D721Med (cell line): ENCODE measurements around the gene SEMG2.

Experiments
- DNase-seq: peaks from one replicate; pipeline ENCODE4 v3.0.0; 2011; ENCODE audit warnings: low spot score; ENCODE audit not compliant: insufficient read length
- FAIRE-seq: peaks from 2 replicates; lab custom pipeline; 2011; peaks lifted over from hg19 to GRCh38; lab: Jason Lieb, UNC
- CTCF ChIP-seq: IDR thresholded peaks from 2 replicates; pipeline ENCODE4 v1.5.1; 2012; ENCODE audit warnings: mild to moderate bottlenecking, control low read depth; ENCODE audit not compliant: insufficient read depth; ENCODE audit errors: missing control alignments

The SEMG2 gene

GRCh38 chr20:45251884-45252560, 30.8 kb downstream of the SEMG2 start:
- FAIRE-seq (no peak), DNase-seq (no peak)

GRCh38 chr20:45253261-45253660, 32.1 kb downstream of the SEMG2 start:
- TF ChIP-seq CTCF: no peak
- FAIRE-seq: no peak
- no peak for DNase-seq

More at GRCh38 chr20:45251884-45252560, 30.8 kb downstream of the SEMG2 start:
- TF ChIP-seq CTCF: no peak

- no peak for FAIRE-seq
- no peak for DNase-seq
- no peak for TF ChIP-seq CTCF
These were observed 33.5 kb downstream of the SEMG2 start, which contains the start of gene SLPI for GRCh38 chr20:45254383-45255262. TSS of gene SLPI (minus strand) at chr20:45254564. CDS start at chr20:45254543, 21 bp downstream.

- DNase-seq (no peak), FAIRE-seq (no peak)
- TF ChIP-seq CTCF: no peak
These were observed 36.0 kb downstream of the SEMG2 start for GRCh38 chr20:45257161-45257560.

GRCh38 chr20:45257711-45258110, 36.5 kb downstream of the SEMG2 start:
- DNase-seq (no peak), FAIRE-seq (no peak)
- TF ChIP-seq CTCF: no peak

GRCh38 chr20:45258259-45258658, 37.1 kb downstream of the SEMG2 start:
- TF ChIP-seq CTCF: no peak
- DNase-seq (no peak), FAIRE-seq (no peak)
